ENCODE measurements around the gene CELSR3.

The CELSR3 gene

GRCh38 chr3:48685603-48686511, 23.2 kb upstream of the CELSR3 start, which contains the start of gene NCKIPSD:
Gene NCKIPSD (minus strand): TSS chr3:48685915. CDS start chr3:48685807, 108 bp downstream.
- Histone ChIP-seq H3K27ac (no peak within 1 kb of the TSS), H3K4me3 (ENCODE audit: low read depth, low read length) (peak within 1 kb of the TSS; percentile 87), H3K36me3 (replicated peaks) (peaks cover 42% of the 10 kb centered on the region), H3K27me3 (replicated peaks) (no peaks in the 10 kb centered on the region)
- peak; percentile 77 for TF ChIP-seq CTCF (IDR thresholded peaks at IDR 0.05; ENCODE audit: low read depth, low read length, missing control alignments)
- in situ Hi-C loops (cut with HindIII; ENCODE audit: low pct_ligation_motif_present, low sequenced_read_pairs), result no loop called here
- DNase-seq, result peak; percentile 71

- Histone ChIP-seq H3K36me3 (replicated peaks) (peaks cover 44% of the 10 kb centered on the region), H3K27ac (no peak overlapping the region), H3K27me3 (replicated peaks) (no peaks in the 10 kb centered on the region), H3K4me3 (ENCODE audit: low read depth, low read length) (peak overlapping the region; percentile 87)
- DNase-seq, result no peak
- in situ Hi-C loops (cut with HindIII; ENCODE audit: low pct_ligation_motif_present, low sequenced_read_pairs), result no loop called here
- TF ChIP-seq CTCF (IDR thresholded peaks at IDR 0.05; ENCODE audit: low read depth, low read length, missing control alignments), result no peak
Measured at GRCh38 chr3:48685293-48685602, 22.6 kb upstream of the CELSR3 start.

- Histone ChIP-seq H3K4me3 (ENCODE audit: low read depth, low read length) (peak overlapping the region; percentile 87), H3K36me3 (replicated peaks) (peaks cover 38% of the 10 kb centered on the region), H3K27ac (no peak overlapping the region), H3K27me3 (replicated peaks) (no peaks in the 10 kb centered on the region)
- in situ Hi-C loops (cut with HindIII; ENCODE audit: low pct_ligation_motif_present, low sequenced_read_pairs), result no loop called here
- DNase-seq, result no peak
- TF ChIP-seq CTCF (IDR thresholded peaks at IDR 0.05; ENCODE audit: low read depth, low read length, missing control alignments), result no peak
Measured at GRCh38 chr3:48684480-48685143, 21.9 kb upstream of the CELSR3 start.

- peak overlapping the region; percentile 17 for H3K4me3 ChIP-seq (ENCODE audit: low read depth, low read length)
- H3K27ac ChIP-seq, result no peak overlapping the region
- no peak for DNase-seq
- no peak for TF ChIP-seq CTCF (IDR thresholded peaks at IDR 0.05; ENCODE audit: low read depth, low read length, missing control alignments)
- H3K27me3 ChIP-seq (replicated peaks), result no peaks in the 10 kb centered on the region
- H3K36me3 ChIP-seq (replicated peaks), result peaks cover 38% of the 10 kb centered on the region
- in situ Hi-C loops (cut with HindIII; ENCODE audit: low pct_ligation_motif_present, low sequenced_read_pairs), result no loop called here
Measured at GRCh38 chr3:48684054-48684349, 21.3 kb upstream of the CELSR3 start.

GRCh38 chr3:48682786-48683185, 20.1 kb upstream of the CELSR3 start:
- in situ Hi-C loops (cut with HindIII; ENCODE audit: low pct_ligation_motif_present, low sequenced_read_pairs), result no loop called here
- H3K36me3 ChIP-seq (replicated peaks), result peaks cover 33% of the 10 kb centered on the region
- DNase-seq, result no peak
- no peak overlapping the region for H3K4me3 ChIP-seq (ENCODE audit: low read depth, low read length)
- H3K27ac ChIP-seq, result no peak overlapping the region
- TF ChIP-seq CTCF (IDR thresholded peaks at IDR 0.05; ENCODE audit: low read depth, low read length, missing control alignments), result no peak
- H3K27me3 ChIP-seq (replicated peaks), result no peaks in the 10 kb centered on the region
